Forelimb muscle (tissue), 1 donor: ENCODE data around the gene AZIN2. TPM values are rescaled to one million over a fixed set of nuclear protein-coding genes. Genes with fewer than 3 reads are reported as not detected.
"Not testable (repeated sequence)": the region's sequence is repeated elsewhere in the genome, so short reads cannot be mapped to it uniquely, and the experiment has no call there.

Experiments used
- DNase-seq: peaks from one replicate; pipeline ENCODE4 v3.0.0-alpha.2; 2013; ENCODE audit warnings: low read depth
- polyA plus RNA-seq: library from polyadenylated mRNA; unstranded; fragments of 120-200 nt; gene quantifications from one replicate; pipeline ENCODE4 v1.2.1, GENCODE V29; 2013; ENCODE audit not compliant: insufficient read length

Gene AZIN2
- polyA plus RNA-seq, 1 donor = 3.4 TPM

GRCh38 chr1:33127001-33127823 is 46.3 kb downstream of the AZIN2 start:
- DNase-seq = peak; percentile 98

DNA sequence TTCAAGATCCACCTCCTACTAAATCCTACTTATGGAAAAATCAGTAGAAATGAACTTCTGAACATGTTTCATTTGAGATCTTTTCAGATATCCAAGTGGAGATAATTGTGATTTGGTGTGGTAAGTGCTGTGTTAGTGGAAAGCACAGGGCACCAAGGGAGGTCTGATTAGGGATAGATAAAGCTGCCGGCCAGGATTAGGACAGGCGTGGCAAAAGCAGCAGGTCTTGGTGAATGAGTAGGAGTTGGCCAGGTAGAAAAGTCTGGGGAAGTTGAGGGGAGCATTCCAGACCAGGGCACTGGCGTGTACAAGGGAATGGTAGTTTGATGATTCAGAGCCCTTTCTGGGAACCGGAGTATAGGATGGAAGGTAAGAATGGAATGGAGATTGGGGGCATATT is 47.8 kb downstream of the AZIN2 start:
- DNase-seq = no peak

DNA sequence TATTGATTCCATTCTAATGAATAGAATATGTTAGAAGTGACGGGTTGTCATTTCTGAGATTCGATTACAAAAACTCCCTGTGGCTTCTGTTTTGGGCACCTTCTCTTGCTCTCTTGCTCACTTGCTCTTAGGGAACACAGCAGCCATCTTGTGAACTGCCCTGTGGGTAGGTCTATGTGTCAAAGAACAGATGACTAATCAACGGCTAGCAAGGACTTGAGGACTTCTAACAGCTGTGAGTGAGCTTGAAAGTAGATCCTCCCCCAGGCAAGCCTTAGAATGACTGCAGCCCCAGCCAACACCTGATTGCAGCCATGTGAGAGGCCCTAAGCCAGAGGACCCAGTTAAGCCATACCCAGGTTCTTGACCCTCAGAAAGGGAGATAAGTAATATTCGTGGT is 49.3 kb downstream of the AZIN2 start:
- DNase-seq = no peak

DNA sequence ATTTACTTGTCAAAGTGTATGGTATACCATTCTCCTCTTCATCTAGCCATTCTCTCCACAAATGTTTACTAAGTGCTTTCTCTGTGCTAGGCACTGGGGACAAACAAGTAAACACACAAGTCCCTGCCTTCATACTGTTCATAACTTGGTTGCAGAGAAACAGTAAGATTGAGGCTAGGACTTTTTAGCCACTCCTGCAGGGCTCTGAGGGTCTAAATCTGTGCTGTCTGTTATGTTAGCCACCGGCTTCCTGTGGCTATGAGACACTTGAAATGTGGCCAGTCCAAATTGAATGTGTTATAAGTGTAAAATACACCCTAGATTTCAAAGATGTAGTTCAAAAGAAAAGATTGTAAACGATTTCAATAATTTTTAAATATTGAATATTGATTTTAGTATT is 50.2 kb downstream of the AZIN2 start:
- DNase-seq = no peak

DNA sequence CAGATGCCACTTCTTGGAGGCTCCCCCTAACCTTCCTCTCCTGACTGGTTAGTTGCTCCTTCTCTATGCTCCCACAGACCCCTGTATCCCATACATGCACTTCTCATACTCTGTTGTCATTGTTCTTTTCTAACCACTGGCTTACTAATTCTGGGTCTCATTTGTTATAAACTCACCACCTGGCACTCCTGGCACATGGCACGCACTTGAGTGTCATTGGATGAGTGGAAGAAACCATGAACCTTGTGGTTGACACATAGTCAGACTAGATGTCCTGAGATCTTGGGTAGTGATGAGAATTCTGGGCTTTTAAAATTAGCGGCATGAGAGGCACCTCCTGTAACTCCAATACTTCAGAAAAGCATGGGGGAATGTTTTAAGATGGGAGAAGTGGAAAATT is 51.6 kb downstream of the AZIN2 start:
- no peak for DNase-seq

- no peak for DNase-seq
Measured at GRCh38 chr1:33133478-33134105, 52.6 kb downstream of the AZIN2 start.

GRCh38 chr1:33136041-33136440 is 55.1 kb downstream of the AZIN2 start:
- not testable (repeated sequence) for DNase-seq

- no peak for DNase-seq
Measured at GRCh38 chr1:33137800-33138199, 56.8 kb downstream of the AZIN2 start.

DNA sequence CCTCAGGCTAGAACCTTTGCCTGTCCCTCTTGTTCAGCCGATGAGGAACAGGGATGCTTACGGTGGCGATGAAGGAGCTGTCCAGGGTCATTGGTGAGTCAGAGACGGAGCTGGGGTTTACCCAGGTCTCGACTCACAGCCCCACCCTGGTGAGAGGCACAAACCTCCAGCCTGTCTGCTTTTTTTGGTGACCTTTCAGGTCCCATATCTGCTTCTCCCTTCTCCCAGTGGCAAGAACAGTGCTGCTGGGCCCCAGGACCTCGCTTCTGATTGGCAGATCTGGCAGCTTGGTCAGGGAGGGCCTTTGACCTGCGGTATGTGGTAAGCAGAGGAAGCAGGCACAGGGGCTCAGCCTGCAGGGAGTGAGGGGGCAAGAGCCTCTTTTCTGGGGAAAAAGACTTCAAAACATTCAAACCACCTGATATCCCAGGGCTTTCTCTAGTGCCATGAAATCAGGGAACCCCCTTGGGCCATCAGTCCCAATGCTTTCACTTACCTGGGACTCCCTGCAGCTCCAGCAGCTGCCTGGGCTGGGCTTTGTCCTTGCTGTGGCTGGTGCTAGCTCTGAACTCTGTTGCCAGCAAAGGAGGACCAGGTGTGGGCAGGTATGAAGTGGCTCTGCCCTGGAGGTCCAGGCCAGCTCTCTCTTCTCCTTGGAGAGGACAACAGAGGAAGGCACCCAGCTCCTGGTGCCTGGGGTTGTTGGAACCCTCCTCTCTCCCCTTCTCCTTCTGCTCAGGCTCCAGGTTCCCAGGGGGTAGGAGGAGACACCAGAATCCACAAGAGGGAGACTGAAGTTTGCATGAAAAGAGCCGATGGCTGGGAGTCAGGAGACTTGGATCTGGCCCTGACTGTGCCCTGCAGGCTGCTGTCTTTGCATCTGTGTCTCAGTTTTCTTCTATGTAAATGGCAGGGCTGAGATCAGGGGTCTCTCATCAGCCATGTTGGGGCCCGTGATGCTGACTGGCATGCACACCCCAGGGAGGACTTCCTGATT is 59.5 kb downstream of the AZIN2 start:
- no peak for DNase-seq

DNA sequence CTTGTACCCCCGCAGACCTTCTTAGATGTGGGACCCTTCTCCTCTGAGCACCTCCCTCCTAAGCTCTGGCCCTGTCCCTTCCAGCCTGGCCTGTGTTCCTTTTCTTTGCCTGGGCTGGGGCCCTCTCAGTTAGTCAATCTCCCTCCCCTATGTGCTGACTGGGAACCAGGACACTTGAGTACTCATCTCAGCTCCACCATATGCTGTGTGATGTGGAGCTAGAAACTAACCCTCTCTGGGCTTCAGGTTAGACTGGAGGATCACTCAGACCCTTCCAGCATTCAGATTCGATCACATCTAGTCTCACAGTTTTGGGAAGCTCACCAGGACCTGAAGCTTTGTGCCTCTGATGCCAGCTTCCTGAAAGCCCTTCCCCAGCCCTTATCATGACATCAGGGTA is 60.3 kb downstream of the AZIN2 start:
- DNase-seq = no peak

- DNase-seq = no peak
Measured at GRCh38 chr1:33141781-33142180, 60.8 kb downstream of the AZIN2 start.

DNA sequence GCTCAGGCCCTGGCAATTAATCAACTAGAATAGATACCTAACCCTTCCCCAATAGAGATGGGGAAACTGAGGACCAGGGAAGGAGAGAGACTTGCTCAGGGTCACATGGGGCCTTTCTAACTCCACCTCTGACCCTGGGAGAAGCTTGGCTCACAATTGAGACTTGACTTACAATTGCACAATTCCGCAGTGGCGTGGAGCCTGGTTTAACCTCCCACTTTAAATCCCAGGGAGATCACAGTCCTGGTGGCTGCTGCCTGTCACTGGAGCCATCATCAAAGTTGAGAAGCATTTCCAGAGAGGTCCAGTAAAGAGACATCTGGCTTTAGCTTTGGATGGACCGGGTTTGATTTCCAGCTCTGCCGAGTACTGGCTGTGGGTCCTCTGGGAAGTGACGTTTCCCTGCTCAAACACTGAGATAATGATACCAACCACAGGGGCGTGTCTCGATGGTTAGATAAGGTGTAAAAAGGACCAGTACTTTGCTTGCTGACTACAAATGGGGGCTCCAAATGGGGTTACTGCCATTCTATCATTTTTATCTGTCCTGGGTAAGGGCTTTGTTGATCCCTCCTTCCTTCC is 61.6 kb downstream of the AZIN2 start:
- no peak for DNase-seq

DNA sequence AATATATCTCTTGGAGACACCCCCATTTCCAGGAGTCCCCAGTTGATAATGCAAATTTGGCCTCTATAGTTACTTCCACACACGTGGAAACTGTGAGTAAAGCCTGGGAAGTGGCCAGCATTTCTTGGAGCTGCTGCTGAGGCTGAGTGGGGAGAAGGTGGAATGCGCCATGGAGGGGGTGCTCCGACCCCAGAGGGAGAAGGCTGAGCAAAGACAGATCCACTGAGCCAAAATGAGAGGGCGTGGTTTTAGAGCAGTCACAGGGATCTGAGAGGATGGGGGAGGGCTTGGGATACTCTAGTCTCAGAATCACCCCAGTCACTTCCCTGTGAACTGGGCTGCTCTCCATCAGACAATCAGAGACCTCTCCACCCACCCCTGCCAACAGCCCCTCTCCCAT is 62.2 kb downstream of the AZIN2 start:
- DNase-seq = peak; percentile 67

- DNase-seq = no peak
Measured at GRCh38 chr1:33143698-33144097, 62.7 kb downstream of the AZIN2 start.

- no peak for DNase-seq
Measured at GRCh38 chr1:33146003-33146402, 65.0 kb downstream of the AZIN2 start.

DNA sequence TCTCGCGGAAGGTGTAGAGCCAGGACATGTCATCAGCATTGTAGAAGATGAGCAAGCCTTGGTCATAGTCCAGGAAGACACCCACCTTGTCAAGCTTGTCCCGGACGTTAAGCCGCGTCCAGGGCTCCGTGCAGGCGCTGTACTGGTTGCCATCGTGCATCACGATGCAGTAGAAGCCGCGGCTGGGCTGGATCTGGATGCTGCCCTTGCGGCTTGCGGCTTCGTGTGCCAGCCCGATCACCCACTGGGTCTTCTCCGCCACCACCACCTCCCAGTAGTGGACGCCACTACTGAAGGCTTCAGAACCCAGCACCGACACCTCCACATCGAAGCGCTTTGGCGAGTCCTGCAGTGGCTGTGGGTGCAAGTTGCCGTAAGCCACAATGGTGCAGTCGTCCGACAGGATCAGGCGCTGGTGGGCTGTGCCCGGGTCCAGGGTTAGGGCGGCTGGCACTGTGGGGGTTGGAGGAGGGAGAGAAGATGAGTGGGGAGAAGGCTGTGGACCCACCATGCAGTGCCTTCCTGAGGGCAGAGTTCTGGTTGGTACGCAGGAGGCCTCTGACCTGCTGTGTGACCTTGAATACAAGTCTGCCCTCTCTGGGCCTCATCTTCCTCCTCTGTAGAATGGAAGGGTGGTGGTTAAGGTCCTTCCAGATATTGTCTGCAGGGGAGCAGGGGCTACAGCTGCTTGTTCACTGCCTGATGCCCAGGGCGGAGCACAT is 66.5 kb downstream of the AZIN2 start:
- DNase-seq = no peak

- DNase-seq = no peak
Measured at GRCh38 chr1:33147997-33148314, 67.0 kb downstream of the AZIN2 start.

DNA sequence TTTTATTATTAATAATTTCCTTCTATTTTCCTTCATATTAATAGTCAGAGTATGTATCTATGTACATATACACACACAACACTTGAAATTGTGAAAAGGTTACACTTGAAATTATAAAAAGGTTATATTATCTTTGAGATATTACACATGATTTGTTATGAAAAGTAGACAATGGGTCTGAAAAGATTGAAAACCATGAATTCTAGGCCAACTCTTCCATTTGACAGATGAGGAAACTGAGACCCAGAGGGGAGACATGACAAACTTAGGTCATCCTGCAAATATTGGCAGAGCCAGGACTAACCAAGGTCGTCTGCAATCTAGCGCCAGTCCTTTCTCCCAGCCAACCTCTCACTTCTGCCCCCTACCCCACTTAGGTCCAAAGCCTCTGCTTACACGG is 67.7 kb downstream of the AZIN2 start:
- no peak for DNase-seq

- DNase-seq = no peak
Measured at GRCh38 chr1:33149453-33150190, 68.7 kb downstream of the AZIN2 start.

GRCh38 chr1:33150522-33150921 is 69.6 kb downstream of the AZIN2 start:
- DNase-seq = no peak

DNA sequence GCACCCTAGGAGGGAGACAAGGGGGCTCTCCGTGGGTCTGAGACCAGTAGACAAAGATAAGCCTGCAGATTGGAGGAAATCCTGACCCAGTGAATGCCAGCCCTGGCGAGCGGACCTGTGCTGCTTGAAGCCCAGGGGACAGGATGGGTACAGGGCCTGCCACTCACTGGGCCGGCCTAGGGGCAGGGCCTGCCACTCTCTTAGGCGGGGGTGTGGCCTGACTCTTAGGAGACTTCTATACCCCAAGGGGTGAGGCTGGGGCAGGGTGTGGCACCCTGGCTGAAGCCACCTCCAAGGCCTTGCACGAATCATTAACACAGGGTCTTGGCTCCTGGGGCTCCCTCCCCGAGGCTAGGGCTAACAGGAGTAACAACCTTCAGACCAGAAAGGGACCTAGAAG is 70.2 kb downstream of the AZIN2 start:
- no peak for DNase-seq
